DOHH2 (cell line): ENCODE results near the gene SSNA1.

Experiments
- H3F3A ChIP-seq: fragments of 200-600 bp; sonication (generic), shearing (Covaris generic); 2 replicates; pipeline ENCODE4 v1.6.0; 2016; ENCODE audit warnings: antibody characterized with exemption, mild to moderate bottlenecking; ENCODE audit not compliant: control insufficient read depth, insufficient read depth
- H3K27ac ChIP-seq: fragments of 200-600 bp; sonication (generic); 2 replicates; pipeline ENCODE4 v1.5.1; 2014; ENCODE audit warnings: low read depth, mild to moderate bottlenecking, low read length, moderate library complexity
- H3K27me3 ChIP-seq: fragments of 200-600 bp; sonication (generic); 2 replicates; pipeline ENCODE4 v1.6.1; 2014; ENCODE audit warnings: mild to moderate bottlenecking, low read length, mixed read lengths; ENCODE audit not compliant: control insufficient read depth
- H3K36me3 ChIP-seq: fragments of 200-600 bp; sonication (generic); 2 replicates; pipeline ENCODE4 v1.6.1; 2014; ENCODE audit warnings: mild to moderate bottlenecking, low read length, moderate library complexity, mixed read lengths; ENCODE audit not compliant: control insufficient read depth
- H3K4me1 ChIP-seq: fragments of 200-600 bp; sonication (generic); 2 replicates; pipeline ENCODE4 v1.6.1; 2014; ENCODE audit warnings: mild to moderate bottlenecking, low read length, mixed read lengths; ENCODE audit not compliant: control insufficient read depth
- H3K4me2 ChIP-seq: fragments of 200-600 bp; sonication (generic); 2 replicates; pipeline ENCODE4 v1.6.0; 2014; ENCODE audit warnings: mild to moderate bottlenecking, low read length, moderate library complexity
- H3K4me3 ChIP-seq: fragments of 200-600 bp; sonication (generic); 2 replicates; pipeline ENCODE4 v1.5.1; 2014; ENCODE audit warnings: mild to moderate bottlenecking, low read length, mixed read lengths
- H3K79me2 ChIP-seq: fragments of 200-600 bp; sonication (generic); 2 replicates; pipeline ENCODE4 v1.6.1; 2014; ENCODE audit warnings: mild to moderate bottlenecking, low read length, mixed read lengths; ENCODE audit not compliant: control insufficient read depth
- H3K9me2 ChIP-seq: fragments of 200-600 bp; sonication (generic); replicated peaks from 2 replicates; pipeline ENCODE4 v1.6.1; 2014; ENCODE audit warnings: mild to moderate bottlenecking, low read length, mixed read lengths; ENCODE audit not compliant: control insufficient read depth
- H3K9me3 ChIP-seq: fragments of 200-600 bp; sonication (generic); 2 replicates; pipeline ENCODE4 v1.6.1; 2014; ENCODE audit warnings: antibody characterized with exemption, low read length, mixed read lengths; ENCODE audit not compliant: control insufficient read depth, insufficient read depth
- H4K20me1 ChIP-seq: fragments of 200-600 bp; sonication (generic); 2 replicates; pipeline ENCODE4 v1.6.0; 2014; ENCODE audit warnings: low read depth, mild to moderate bottlenecking, antibody characterized with exemption, low read length, moderate library complexity; ENCODE audit not compliant: control insufficient read depth, insufficient read depth
- EZH2phosphoT487 ChIP-seq: fragments of 200-600 bp; sonication (generic); IDR thresholded peaks from 2 replicates; pipeline ENCODE4 v1.6.1; 2017; ENCODE audit warnings: borderline replicate concordance, mild to moderate bottlenecking, antibody characterized with exemption, low read length, moderate library complexity, mixed read lengths
- TF ChIP-seq, protein P1 (sequence below): fragments of 200-600 bp; sonication (generic); IDR thresholded peaks from one replicate; pipeline ENCODE4 v1.5.1; 2014; ENCODE audit warnings: antibody characterized with exemption, mild to moderate bottlenecking, low read depth, low read length; ENCODE audit not compliant: poor library complexity, severe bottlenecking

SSNA1 gene

DNA sequence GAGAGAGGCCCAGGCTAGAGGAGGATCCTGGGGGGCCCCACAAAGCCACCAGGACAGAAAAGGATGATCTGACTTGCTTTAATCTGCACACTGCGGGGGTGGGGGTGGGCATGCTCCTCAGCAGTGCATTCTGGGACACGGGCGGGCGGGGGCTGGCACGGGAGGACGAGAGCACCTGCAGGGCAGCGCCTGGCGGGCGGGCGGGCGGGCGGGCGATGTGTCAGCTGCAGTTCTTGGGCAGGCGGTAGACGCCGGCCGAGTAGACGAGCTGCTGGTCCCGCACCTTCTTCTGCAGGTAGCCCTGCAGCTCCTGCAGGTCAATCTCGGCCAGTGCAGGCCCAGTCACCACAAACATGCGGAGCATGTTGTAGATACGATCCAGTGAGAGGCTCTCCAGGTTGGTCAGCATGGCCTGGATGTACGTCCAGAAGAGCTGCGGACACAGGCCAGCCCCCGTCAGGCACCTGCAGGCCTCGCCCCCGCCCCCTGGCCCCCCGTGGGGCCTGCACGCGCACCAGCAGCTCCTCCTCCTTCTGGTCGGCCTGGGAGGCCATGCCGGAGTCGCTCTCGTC, 13.7 kb upstream of the SSNA1 start:
- Histone ChIP-seq H3K4me3 (no peak overlapping the region), H4K20me1 (peaks cover 5% of the 10 kb centered on the region; the same call in 1 of the 2 replicates), H3K9me3 (no peaks in the 10 kb centered on the region), H3F3A (peaks cover 7% of the 10 kb centered on the region), H3K27me3 (peaks cover 12% of the 10 kb centered on the region), H3K36me3 (peaks cover 4% of the 10 kb centered on the region), H3K9me2 (no peaks in the 10 kb centered on the region), H3K4me1 (peaks cover 24% of the 10 kb centered on the region), H3K4me2 (peak overlapping the region; percentile 16; the same call in 1 of the 2 replicates), H3K27ac (no peak overlapping the region), H3K79me2 (no peaks in the 10 kb centered on the region)
- TF ChIP-seq EZH2phosphoT487: no peak
- TF ChIP-seq, protein P1, sequence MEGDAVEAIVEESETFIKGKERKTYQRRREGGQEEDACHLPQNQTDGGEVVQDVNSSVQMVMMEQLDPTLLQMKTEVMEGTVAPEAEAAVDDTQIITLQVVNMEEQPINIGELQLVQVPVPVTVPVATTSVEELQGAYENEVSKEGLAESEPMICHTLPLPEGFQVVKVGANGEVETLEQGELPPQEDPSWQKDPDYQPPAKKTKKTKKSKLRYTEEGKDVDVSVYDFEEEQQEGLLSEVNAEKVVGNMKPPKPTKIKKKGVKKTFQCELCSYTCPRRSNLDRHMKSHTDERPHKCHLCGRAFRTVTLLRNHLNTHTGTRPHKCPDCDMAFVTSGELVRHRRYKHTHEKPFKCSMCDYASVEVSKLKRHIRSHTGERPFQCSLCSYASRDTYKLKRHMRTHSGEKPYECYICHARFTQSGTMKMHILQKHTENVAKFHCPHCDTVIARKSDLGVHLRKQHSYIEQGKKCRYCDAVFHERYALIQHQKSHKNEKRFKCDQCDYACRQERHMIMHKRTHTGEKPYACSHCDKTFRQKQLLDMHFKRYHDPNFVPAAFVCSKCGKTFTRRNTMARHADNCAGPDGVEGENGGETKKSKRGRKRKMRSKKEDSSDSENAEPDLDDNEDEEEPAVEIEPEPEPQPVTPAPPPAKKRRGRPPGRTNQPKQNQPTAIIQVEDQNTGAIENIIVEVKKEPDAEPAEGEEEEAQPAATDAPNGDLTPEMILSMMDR: no peak

DNA sequence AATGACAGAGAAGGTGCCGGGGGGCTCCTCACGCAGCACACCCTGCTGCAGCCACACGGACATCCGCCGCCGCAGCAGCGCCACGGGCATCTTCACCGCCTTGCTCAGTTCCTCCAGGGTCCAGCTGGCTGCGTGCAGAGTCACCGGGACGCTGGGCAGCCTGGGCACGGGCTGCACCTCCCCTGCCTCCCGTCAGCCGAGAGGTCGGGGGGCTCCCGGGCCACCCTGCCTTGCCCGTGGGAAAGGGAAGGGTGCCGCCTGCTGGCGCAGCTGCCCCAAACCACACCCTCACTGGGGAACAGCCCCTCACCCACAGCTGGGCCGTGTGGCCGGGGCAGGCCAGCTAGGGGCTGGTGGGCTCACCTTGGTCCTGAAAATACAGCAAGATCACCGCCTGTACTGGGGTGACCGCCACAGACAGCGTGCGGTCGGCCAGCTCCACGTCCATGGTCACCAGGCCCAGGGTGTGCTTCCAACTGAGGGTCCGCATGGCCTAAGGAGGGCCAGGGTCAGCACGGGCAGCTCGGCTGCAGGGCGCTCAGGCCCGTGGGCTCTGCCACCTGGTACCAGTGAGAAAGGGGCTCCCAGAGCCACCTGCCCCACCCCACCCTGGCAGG, 13.0 kb upstream of the SSNA1 start:
- H3K4me1 ChIP-seq: peaks cover 24% of the 10 kb centered on the region
- no peak for TF ChIP-seq EZH2phosphoT487
- TF ChIP-seq, protein P1: peak; percentile 56
- peaks cover 6% of the 10 kb centered on the region for H3K27me3 ChIP-seq
- no peaks in the 10 kb centered on the region for H3K79me2 ChIP-seq
- H3F3A ChIP-seq: peaks cover 7% of the 10 kb centered on the region
- peaks cover 5% of the 10 kb centered on the region; the same call in 1 of the 2 replicates for H4K20me1 ChIP-seq
- H3K27ac ChIP-seq: no peak overlapping the region
- no peaks in the 10 kb centered on the region for H3K9me2 ChIP-seq
- H3K9me3 ChIP-seq: no peaks in the 10 kb centered on the region
- H3K4me3 ChIP-seq: no peak overlapping the region
- H3K36me3 ChIP-seq: peaks cover 10% of the 10 kb centered on the region
- peak overlapping the region; percentile 16; the same call in 1 of the 2 replicates for H3K4me2 ChIP-seq

DNA sequence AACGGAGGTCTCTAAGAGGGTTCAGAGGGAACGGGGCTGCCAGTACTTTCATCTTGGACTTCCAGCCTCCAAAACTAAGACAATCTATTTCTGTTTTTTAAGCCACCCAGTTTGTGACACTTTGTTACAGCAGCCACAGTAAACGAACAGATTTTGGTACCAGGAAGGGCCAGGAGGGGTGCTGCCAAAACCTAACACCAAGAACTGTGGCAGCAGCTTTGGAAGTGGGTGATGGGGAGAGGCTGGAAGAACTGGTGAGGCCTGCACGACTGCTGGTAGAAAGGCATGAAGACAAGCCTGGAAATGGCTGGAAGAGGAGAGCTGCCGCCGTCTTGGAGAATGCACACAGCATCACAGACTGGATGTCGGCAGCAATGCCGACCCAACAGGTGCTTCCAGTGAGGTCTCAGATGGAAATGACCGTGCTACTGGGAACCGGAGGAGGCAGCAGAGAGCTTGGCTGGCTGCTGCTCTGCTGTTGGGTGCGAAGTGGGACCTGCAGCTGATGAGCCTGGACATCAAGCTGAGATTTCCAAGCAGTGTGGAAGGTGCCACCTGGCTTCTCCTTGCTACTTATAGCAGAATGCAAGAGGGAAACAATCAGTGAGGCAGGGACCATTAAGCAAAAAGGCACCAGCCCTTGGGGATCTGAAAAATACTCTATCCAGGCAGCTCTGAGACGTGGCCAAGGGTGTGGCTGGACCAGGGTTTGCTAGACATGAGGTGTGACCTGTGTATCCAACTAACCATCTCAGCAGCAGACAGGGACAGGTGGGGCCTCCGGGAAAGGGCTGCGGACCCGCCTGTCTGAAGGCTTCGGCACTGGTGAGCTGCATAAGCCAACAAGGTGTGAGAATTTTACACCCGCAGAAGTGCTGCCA, 11.9 kb upstream of the SSNA1 start:
- H3K27ac ChIP-seq: no peak overlapping the region
- H3K4me1 ChIP-seq: peaks cover 24% of the 10 kb centered on the region
- H3K9me3 ChIP-seq: no peaks in the 10 kb centered on the region
- H3K4me3 ChIP-seq: no peak overlapping the region
- H3F3A ChIP-seq: peaks cover 7% of the 10 kb centered on the region
- H3K36me3 ChIP-seq: peaks cover 20% of the 10 kb centered on the region
- peaks cover 5% of the 10 kb centered on the region; the same call in 1 of the 2 replicates for H4K20me1 ChIP-seq
- H3K9me2 ChIP-seq: no peaks in the 10 kb centered on the region
- H3K4me2 ChIP-seq: no peak overlapping the region
- TF ChIP-seq, protein P1: peak; percentile 55
- TF ChIP-seq EZH2phosphoT487: no peak
- no peaks in the 10 kb centered on the region for H3K79me2 ChIP-seq
- no peaks in the 10 kb centered on the region for H3K27me3 ChIP-seq
